SJSA1 (cell line): ENCODE results near the gene DEGS1. TPM values are rescaled to one million over a fixed set of nuclear protein-coding genes. Genes with fewer than 3 reads are reported as not detected.

Experiments used
- DNase-seq, 2 experiments: peaks; one replicate each; pipeline ENCODE4 v3.0.0-alpha.2; 2015 to 2020; ENCODE audit warnings: low spot score in 2 of 2, low read depth in 1 of 2
- H3K27ac ChIP-seq: fragments of 250-450 bp; sonication (Bioruptor Pico); 2 replicates; pipeline ENCODE4 v1.5.1; 2020; ENCODE audit warnings: mild to moderate bottlenecking, moderate library complexity
- H3K27me3 ChIP-seq: fragments of 250-450 bp; sonication (Bioruptor Pico); replicated peaks from 2 replicates; pipeline ENCODE4 v1.5.1; 2020; ENCODE audit warnings: mild to moderate bottlenecking, moderate library complexity
- H3K36me3 ChIP-seq: fragments of 250-450 bp; sonication (Bioruptor Pico); 2 replicates; pipeline ENCODE4 v1.5.1; 2020; ENCODE audit warnings: mild to moderate bottlenecking
- H3K4me1 ChIP-seq: fragments of 250-450 bp; sonication (Bioruptor Pico); replicated peaks from 2 replicates; pipeline ENCODE4 v1.6.1; 2021; ENCODE audit warnings: mild to moderate bottlenecking
- H3K4me3 ChIP-seq: fragments of 250-450 bp; sonication (Bioruptor Pico); 2 replicates; pipeline ENCODE4 v1.5.1; 2020; ENCODE audit warnings: mild to moderate bottlenecking
- H3K9me3 ChIP-seq: fragments of 250-450 bp; sonication (Bioruptor Pico); replicated peaks from 2 replicates; pipeline ENCODE4 v1.5.1; 2020; ENCODE audit warnings: mild to moderate bottlenecking
- total RNA-seq: library from RNA; depleted of rRNA; stranded (reverse); fragments of >200 nt; shearing (Covaris generic); gene quantifications from 2 replicates; pipeline ENCODE4 v1.2.3, GENCODE V29; 2014; rRNA removed

The DEGS1 gene
- total RNA-seq, 1 experiment from 2014 or later: 210 TPM

DNA sequence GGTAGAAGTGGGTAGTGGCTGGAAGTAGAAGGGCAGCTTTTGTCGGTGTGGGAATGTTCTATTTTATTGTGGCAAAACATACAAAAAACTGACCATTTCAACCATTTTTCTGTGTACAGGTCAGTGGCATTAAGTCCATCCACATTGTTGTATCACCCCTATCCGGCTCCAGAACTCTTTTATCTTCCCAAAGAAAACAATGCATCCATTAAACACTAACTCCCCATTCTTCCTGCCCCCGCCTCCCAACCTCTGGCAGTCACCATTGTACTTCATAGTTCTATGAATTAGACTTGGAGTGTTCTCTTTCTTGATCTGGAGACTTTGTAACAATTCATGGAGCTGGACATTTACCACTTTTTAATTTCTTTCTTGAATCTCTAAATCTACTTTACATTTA, 55.7 kb downstream of the DEGS1 start:
- DNase-seq: no peak
- H3K9me3 ChIP-seq: no peaks in the 10 kb centered on the region
- H3K4me3 ChIP-seq: no peak overlapping the region
- no peaks in the 10 kb centered on the region for H3K27me3 ChIP-seq
- H3K36me3 ChIP-seq: peaks cover 40% of the 10 kb centered on the region
- no peak overlapping the region for H3K27ac ChIP-seq
- peaks cover 6% of the 10 kb centered on the region; the same call in 1 of the 2 replicates for H3K4me1 ChIP-seq

Other genes starting within 250 kb of the DEGS1 start
- gene FBXO28, start 69.1 kb upstream of the DEGS1 start, total RNA-seq: 18.5 and 30.2 TPM in 2 replicates
- gene NVL, start 146.9 kb downstream of the DEGS1 start, total RNA-seq: 28.1 and 39.7 TPM in 2 replicates
- 35.9 and 71.9 TPM in 2 replicates for gene CNIH4, start 173.6 kb downstream of the DEGS1 start, total RNA-seq